GM18909 (cell line): ENCODE data around the gene SPHK2.
"Not testable (repeated sequence)": the region's sequence is repeated elsewhere in the genome, so short reads cannot be mapped to it uniquely, and the experiment has no call there.

Experiments
- ATAC-seq: cut with Tn5 transposase; IDR thresholded peaks from one replicate; pipeline ENCODE4 v1.9.1; 2021; ENCODE audit warnings: mild to moderate bottlenecking; ENCODE audit not compliant: unreplicated experiment, poor library complexity

The SPHK2 gene

DNA sequence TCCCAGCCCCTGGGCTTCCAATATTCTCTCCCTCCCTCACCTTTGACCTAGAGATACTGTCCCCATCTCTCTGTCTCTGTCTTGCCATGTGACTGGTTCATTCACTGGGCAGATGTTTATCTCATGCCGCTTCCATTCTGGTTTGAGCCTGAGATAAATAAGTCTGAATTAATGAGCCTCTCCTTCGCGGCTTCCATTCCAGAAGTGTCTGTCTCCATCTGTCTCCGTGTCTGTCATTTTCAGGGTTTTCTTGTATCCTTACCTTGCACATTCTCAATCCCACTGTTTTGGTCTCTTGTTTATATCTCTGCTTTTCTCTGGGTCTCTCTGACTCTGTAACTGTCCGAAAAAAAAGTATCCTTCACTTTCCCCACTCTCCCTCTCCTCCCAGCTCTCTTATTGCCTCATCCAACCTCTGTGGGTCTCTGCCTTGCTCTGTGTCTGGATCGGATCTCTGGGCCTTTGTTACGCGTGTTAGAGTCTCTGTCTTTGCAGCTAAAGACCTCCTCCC lies 4.3 kb downstream of the SPHK2 start:
- no peak for ATAC-seq

DNA sequence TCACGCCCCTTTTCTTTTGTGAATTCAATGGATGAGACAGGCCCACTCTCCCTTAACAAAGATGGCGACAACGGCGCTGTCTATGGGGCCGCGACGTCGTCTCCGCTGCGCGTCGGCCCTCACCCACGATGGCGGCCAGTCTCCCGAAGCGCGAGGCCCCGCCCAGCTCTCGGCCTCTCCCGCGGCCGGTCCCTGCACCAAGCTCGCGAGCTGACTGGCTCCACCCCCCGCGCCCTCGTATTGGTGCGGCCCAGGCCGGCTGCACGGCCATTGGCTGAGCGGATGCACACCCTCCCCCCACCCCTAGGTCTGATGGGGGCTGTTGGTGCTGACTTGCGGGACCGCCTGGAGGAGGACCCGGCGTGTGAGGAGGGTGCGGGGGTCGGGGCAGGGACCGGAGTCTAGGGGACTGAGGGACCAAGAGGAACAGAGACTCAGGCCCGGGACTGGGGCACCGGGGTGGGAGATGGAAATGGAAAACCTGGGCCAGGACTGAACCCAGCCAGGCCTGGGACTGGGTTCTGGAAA lies 4.8 kb downstream of the SPHK2 start:
- ATAC-seq = peak; percentile 62

DNA sequence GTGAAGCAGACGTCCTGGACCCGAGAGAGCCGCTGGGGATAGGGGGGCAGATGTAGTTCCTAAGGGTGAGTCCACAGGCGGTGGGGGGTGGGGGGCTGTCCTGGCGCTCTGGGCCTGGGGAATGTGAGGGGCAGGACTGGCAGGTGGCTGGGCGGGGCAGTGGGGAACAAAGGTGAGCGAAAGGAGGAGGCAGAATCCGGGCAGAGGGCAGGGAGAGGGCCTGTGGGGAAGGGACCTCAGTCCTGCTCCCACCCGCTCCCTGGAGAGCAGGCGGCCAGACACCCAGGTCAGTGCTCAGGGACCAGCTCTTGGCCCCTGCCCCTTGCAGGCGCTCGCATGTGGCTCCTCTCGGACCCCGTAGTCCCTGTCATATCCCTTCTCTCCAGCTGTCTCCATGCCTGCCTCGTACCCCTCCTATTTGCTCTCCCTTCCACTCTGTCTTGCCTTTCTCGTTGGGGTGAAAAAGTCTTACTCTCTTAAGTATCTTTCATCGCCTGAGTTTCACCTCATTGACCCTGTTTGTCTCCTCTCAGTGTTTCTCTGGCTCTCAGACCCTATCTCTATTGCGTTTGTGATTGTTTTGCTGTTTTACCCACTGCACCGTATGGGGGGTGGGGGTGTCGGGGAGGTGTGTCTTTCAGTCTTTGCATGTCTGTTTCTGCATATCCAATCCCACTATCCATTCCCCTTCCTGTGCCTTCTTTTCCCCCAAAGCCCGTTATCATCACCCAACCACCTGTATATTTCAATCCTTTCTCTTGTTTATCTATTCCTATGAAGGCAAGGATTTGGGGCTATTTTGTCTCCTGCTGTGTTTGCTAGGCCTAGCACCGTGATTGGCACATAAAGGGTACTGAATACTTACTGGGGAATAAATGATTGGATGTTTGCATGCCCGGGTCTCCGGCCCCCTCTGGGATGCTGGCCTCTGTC lies 5.8 kb downstream of the SPHK2 start:
- ATAC-seq = no peak

DNA sequence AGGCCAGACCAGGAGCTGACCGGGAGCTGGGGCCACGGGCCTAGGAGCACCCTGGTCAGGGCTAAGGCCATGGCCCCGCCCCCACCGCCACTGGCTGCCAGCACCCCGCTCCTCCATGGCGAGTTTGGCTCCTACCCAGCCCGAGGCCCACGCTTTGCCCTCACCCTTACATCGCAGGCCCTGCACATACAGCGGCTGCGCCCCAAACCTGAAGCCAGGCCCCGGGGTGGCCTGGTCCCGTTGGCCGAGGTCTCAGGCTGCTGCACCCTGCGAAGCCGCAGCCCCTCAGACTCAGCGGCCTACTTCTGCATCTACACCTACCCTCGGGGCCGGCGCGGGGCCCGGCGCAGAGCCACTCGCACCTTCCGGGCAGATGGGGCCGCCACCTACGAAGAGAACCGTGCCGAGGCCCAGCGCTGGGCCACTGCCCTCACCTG lies 6.6 kb downstream of the SPHK2 start:
- ATAC-seq = no peak

DNA sequence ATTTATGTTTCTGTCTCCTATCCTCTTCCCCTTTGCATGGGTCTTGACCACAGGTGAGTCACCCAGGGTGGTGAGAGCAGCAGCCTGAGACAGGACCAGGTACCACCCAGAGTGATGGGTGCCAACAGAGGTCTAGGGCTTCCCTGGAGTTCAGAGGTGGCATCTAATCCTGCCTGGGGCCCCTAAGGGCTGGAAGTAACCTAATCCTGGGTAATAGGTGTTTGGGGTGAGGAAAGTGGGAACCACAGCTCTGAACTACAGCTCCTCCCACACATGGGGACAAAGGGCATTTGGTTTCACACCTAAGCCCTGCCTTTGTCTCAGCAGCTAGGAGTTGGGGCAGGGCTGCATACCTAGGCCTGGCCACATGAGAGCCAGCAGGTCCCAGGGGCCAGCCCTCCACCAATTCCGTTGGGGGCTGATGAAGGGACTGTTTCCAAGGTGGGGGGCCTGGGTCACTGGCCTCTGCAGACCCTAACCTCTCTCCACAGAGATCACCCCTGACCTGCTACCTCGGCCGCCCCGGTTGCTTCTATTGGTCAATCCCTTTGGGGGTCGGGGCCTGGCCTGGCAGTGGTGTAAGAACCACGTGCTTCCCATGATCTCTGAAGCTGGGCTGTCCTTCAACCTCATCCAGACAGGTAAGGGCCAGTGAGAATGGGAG lies 8.0 kb downstream of the SPHK2 start:
- ATAC-seq = no peak

DNA sequence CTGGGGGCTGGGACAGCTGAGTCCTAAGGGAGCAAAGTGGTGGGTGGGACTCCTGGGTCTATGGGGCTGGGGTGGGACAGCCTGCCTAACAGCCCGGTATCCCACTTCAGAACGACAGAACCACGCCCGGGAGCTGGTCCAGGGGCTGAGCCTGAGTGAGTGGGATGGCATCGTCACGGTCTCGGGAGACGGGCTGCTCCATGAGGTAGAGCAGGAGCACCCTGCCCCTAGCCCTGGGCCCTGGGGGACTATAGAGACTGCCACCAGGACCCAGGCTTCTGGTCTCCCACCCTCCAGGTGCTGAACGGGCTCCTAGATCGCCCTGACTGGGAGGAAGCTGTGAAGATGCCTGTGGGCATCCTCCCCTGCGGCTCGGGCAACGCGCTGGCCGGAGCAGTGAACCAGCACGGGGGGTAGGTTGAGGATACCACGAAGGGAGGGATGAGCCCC lies 8.6 kb downstream of the SPHK2 start:
- no peak for ATAC-seq

DNA sequence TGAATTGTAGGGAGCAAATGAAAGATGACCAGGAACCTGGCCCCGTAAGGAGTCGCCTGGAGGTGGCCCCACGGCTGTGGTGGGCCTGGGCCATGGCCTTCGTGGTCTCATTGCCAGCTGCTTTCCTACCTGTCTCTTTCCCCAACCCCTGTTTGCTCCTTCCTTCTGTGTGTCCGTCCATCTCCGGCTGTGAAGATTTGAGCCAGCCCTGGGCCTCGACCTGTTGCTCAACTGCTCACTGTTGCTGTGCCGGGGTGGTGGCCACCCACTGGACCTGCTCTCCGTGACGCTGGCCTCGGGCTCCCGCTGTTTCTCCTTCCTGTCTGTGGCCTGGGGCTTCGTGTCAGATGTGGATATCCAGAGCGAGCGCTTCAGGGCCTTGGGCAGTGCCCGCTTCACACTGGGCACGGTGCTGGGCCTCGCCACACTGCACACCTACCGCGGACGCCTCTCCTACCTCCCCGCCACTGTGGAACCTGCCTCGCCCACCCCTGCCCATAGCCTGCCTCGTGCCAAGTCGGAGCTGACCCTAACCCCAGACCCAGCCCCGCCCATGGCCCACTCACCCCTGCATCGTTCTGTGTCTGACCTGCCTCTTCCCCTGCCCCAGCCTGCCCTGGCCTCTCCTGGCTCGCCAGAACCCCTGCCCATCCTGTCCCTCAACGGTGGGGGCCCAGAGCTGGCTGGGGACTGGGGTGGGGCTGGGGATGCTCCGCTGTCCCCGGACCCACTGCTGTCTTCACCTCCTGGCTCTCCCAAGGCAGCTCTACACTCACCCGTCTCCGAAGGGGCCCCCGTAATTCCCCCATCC lies 9.4 kb downstream of the SPHK2 start:
- ATAC-seq = no peak

DNA sequence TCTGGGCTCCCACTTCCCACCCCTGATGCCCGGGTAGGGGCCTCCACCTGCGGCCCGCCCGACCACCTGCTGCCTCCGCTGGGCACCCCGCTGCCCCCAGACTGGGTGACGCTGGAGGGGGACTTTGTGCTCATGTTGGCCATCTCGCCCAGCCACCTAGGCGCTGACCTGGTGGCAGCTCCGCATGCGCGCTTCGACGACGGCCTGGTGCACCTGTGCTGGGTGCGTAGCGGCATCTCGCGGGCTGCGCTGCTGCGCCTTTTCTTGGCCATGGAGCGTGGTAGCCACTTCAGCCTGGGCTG lies 9.9 kb downstream of the SPHK2 start:
- ATAC-seq = no peak

DNA sequence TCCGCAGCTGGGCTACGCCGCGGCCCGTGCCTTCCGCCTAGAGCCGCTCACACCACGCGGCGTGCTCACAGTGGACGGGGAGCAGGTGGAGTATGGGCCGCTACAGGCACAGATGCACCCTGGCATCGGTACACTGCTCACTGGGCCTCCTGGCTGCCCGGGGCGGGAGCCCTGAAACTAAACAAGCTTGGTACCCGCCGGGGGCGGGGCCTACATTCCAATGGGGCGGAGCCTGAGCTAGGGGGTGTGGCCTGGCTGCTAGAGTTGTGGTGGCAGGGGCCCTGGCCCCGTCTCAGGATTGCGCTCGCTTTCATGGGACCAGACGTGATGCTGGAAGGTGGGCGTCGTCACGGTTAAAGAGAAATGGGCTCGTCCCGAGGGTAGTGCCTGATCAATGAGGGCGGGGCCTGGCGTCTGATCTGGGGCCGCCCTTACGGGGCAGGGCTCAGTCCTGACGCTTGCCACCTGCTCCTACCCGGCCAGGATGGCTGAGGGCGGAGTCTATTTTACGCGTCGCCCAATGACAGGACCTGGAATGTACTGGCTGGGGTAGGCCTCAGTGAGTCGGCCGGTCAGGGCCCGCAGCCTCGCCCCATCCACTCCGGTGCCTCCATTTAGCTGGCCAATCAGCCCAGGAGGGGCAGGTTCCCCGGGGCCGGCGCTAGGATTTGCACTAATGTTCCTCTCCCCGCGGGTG lies 10.4 kb downstream of the SPHK2 start:
- no peak for ATAC-seq

DNA sequence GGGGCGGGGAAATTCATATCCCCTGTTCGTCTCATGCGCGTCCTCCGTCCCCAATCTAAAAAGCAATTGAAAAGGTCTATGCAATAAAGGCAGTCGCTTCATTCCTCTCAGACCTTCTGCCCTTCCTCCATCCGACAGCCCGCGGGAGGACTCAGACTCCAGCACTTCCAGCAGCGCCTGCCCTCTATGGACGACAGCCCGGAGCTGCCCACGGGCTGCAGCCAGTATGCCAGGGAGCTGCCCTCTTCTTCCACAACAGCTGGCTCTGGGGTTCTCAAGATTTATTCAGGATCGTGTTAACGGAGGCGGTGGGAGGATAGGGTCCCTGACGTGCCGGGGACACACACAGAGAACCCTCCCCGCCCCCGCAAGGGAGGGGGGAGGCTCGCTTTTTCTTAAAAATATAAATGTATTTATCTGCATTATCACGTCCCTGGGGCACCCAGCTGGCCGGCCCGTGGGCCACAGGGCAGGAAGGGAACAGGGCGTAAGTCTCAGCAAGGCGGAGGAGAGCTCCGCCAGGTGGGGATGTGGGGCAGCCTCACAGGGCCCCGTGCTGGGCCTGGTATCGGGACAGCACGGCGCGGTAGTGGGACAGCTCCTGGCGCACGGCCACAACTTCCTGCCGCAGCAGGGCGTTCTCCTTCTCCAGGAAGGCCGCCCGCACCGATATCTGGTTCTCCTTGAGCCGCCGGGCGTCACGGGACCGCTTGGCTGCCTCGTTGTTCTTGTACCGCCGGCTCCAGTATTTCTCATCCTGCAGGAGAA lies 11.2 kb downstream of the SPHK2 start:
- ATAC-seq = no peak

DNA sequence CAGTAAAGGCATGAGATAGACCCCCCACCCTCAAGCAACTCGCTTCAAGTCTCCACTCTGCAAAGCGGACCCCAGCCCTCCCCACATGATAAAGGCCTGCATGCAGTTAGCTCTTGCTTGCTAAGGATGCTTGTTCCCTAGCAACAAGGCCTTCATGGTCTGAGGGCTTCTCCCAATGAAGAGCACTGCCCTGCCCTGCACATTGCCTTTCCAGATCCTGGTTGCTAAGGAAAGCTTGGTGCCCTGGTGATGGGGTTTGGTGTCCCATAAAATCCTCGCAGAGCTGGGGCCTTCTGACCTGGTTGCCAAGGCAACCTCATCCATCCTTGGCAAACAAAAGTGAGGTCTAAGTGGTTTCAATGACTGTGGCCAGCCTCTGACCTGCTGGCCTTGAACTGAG lies 11.9 kb downstream of the SPHK2 start:
- ATAC-seq = no peak

DNA sequence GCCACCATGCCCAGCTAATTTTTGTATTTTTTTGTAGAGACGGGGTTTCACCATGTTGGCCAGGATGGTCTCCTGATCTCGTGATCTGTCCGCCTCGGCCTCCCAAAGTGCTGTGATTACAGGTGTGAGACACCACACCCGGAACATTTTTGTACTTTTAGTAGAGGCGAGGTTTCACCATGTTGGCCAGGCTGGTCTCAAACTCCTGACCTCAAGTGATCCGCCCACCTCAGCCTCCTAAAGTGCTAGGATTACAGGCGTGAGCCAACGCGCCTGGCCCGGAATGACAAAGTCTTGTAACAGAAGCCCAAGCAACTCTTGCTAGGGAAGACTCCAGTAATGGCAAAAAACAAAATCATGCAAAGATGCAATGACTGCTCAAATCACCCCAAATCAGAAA lies 13.0 kb downstream of the SPHK2 start:
- ATAC-seq = not testable (repeated sequence)

DNA sequence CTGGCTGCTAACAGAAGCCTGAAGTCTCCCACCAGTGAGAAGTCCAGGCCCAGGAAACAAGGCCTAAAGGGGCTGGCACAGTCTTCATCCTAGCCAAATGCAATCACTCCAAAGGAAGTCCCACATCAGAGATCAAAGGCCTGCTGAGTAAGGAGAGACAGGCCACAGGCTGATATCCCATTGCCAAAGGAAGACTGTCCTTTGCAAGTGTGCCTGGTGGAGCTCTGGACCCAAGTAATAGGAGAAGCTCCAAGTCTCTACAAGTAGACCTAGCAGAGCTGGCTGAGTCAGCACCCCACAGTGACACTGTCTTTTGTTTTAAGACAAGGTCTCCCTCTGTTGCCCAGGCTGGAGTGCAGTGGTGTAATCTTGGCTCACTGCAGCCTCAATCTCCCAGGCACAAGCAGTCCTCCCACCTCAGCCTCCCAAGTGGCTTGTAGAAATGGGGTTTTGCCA lies 13.4 kb downstream of the SPHK2 start:
- ATAC-seq = no peak

DNA sequence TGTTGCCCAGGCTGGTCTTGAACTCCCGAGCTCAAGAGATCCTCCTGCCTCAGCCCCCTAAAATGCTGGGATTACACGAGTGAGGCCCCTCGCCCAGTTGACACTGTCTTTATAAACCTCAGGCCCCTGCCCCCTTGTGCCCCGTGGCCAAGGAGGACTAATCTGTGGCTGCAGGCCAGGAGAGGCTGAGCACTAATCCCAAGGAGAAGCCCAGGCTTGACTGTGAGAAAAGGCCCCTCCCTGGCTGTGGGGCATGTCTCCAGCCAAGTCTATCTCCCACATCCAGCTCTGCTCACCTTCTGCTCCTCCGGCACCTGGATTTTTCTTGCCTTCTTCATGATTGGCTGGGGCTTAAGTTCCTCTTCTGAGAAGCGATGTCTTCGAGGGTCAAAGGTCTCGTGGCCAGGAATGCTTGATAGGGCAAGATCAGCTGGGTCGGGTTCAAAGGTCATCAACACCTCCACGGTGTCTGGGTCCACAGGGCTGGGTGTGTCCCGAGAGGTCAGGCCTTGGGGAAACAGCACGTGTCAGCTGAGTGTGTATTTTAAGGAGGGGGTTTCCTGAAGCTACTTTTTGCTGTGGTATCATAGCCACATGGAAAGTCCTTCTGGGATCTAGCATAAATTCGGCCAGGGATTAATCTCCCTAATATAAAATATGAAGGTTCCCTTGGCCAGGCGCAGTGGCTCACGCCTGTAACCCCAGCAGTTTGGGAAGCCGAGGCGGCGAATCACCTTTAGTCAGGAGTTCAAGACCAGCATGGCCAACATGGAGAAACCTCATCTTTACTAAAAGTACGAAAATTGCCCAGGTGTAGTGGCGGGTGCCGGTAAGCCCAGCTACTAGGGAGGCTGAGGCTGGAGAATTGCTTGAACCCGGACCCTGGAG lies 14.1 kb downstream of the SPHK2 start:
- ATAC-seq = no peak

DNA sequence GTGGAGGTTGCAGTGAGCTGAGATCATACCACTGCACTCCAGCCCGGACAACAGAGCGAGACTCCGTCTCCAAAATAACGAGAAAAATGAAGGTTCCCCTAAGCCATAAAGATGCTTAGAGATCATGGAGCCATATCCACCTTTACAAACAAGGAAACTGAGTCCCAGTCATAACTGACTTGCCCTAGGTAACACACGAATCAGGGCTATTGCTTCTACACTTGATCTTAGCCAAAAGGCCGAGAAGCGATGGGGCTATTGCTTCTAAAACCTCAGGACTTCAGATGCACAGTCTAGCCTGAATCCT lies 14.7 kb downstream of the SPHK2 start:
- ATAC-seq = no peak

DNA sequence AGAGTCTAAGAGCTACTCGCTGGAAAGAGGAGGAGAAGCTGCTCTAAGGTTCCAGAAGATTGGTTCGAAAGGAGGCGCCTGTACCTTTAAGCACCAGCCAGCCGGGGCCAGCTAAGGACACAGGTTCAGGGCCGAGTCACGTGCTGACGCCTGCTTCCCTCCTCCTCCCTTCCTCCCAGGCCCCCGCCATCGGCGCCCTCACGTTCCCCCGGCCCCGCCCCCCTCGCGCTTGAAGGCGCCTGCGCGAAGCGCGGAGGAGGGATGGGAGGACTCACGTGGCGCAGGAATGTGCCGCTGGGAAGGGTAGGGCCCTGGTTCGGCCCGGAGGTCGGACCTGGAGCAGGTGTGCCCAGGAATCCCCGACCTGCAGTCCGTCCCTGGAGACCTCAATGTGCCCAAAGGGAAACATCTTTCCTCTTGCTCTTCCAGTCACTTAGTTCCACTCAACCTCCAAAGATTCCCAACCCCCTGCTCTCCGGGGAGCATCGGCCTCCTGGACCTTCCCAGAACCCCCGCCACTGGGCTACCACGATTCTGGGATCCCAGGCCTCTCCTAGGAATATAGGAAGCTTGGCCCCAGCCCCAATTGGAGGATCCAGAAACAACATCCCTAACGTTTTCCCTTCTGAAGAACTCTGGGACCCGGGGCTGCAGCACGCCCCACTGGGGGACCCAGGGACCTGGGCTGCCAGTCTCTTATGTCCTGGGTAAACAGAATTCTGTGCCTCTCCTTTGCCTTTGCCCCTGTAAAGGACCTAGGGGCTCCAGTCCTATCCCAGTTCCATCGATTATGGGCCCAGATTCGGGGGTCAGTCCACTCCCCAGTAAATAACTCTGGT lies 15.3 kb downstream of the SPHK2 start:
- peak; percentile 20 for ATAC-seq

DNA sequence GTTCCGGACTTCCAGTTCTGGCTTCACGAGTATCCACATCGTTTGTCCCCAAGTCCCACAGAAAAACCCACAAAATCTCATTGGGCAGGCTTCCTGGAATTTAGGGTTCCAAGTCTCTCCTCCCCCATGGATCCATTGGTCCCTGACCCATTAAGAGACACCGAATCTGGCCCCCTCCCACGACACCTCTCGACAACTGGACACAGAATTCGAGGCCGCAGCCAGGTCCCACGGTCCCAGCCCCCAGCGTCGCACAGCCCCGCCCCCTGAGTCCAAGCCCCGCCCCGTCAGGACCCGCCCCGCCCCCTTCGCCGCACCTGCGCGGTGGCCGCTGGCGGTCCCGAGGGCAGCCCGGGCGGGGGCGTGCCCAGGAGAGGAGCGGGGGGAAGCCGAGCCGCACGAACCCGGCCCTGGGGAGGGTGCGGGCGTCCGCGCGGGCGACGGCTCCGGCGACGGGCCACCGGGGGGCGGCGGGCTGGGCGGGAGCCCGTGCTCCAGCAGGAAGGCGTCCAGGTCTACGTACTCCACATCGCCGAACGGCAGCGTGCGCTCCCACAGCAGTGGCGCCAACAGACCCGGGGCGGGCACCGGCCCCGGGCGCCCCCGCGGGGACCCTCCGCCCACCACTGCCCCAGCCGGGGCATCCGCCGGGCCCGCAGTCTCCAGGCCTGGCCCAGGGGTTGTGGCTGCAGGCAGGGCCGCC lies 16.1 kb downstream of the SPHK2 start:
- ATAC-seq = no peak
